Activated CD8-positive, alpha-beta memory T cell treated with anti-CD3 and anti-CD28 coated beads for 36 hours (primary cell): ENCODE data around the gene TLE1. TPM values are rescaled to one million over a fixed set of nuclear protein-coding genes. Genes with fewer than 3 reads are reported as not detected.

Source experiments
- CTCF ChIA-PET: fragments of 350-600 bp; sonication (Branson Sonifier 250); formaldehyde crosslinking; loops from one replicate; lab custom pipeline; 2021; ENCODE audit warnings: antibody characterized with exemption; lab: Charles Lee
- POLR2A ChIA-PET: fragments of 350-600 bp; sonication (Branson Sonifier 250); formaldehyde crosslinking; loops from one replicate; lab custom pipeline; 2021; ENCODE audit warnings: antibody characterized with exemption; lab: Charles Lee
- total RNA-seq, 2 experiments: library from RNA; stranded (reverse); gene quantifications; one replicate each; pipeline ENCODE4 v1.2.3, GENCODE V29; 2021

The TLE1 gene
- total RNA-seq, 2 experiments from 2014 or later = not detected

DNA sequence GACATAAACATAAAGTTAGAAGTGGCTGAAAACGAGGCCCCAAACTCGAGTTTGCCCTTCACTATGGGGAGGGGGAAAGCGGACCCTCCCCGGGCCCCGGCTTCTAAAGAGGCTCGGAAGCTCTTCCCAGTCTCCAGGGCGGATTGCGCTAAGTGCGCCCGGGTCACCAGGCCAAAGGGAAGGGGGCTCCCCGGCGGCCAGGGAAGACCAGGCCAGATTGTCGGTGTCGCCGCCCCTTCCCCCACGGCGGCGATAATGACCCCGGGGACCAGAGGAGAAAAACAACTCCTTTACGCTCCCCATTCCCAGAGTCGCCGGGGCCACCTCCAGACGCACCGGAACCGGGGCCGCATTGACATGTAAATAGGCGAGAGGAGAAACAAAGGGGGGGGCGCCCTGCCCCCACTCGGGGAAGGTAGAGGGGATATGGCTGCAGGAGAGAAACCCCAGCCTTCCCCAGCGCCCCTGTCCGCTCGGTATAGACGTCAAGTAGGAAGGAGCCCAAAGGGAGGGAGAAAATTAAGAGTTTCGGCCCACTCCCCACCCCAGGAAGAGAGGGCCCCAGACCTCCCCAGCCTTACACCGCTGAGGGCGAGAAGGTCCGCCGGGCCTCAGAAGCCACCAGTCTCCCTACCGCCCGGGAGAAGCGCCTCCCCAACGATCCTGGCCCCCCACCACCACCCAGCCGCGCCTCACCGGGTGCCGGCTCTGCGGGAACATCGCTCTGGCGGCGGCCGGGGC, 1.7 kb downstream of the TLE1 start:
- ChIA-PET POLR2A (no interaction called here), CTCF (no interaction called here)

- ChIA-PET CTCF (no interaction called here), POLR2A (no interaction called here)
Measured at GRCh38 chr9:81686614-81687520, 2.5 kb downstream of the TLE1 start.

GRCh38 chr9:81685763-81686613, 3.4 kb downstream of the TLE1 start:
- POLR2A ChIA-PET = no interaction called here
- CTCF ChIA-PET = no interaction called here

DNA sequence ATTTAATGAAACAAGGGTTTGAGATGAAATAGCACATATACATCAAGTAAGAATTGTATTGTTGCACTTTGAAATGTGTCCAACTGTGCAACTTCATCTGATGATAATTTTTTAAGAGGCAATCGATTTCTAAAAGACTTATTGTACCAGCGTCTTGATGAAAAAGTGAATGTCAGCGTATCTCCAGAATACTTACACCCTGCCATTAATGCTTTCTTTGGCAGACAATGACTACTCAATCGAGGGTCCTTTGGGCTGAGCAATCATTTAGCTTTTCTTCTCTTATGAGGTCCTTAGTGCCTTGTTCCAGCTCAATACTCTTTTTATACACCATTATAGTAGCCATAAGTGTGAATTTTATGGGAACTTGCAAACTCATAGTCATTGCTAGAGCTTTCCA, 4.7 kb downstream of the TLE1 start:
- POLR2A ChIA-PET = no interaction called here
- CTCF ChIA-PET = no interaction called here

- CTCF ChIA-PET = no interaction called here
- POLR2A ChIA-PET = no interaction called here
Measured at GRCh38 chr9:81683704-81684103, 5.6 kb downstream of the TLE1 start.

GRCh38 chr9:81683238-81683637, 6.1 kb downstream of the TLE1 start:
- ChIA-PET POLR2A (no interaction called here), CTCF (no interaction called here)

DNA sequence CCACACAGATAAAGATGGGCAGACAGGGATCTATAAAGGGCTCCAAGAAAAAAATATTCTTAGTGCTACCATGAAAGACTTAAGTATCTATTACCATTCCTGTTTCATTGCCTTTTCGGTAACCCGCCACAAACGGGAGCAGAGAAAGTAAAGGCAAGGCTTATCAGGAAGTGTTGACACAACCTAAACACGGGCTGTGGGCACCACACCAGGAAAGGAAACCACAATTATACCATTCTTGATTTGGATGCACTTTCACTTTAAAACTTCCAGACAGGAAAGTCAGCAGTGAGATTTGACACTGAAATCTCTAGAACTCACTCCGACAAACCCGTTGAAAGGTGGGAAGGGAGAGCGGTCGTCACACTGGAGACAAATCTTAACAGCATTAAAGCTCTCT, 6.5 kb downstream of the TLE1 start:
- ChIA-PET POLR2A (no interaction called here), CTCF (no interaction called here)

DNA sequence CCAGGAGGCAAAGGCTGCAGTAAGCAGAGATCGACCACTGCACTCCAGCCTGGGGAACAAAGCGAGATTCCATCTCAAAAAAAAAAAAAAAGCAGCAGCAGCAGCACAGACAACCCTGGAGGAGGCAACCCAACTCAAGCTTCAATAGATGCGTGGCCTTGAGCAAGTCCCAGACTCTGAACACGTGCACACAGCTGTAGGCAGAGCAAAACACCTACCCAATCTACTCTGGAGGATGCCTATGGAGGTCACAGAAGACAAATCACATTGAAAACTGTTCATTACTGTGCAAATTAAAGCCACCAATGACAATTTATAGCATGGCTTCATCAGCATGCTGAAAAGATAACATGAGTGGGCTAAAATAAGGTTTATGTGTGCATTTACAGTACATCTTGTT, 7.2 kb downstream of the TLE1 start:
- CTCF ChIA-PET = no interaction called here
- POLR2A ChIA-PET = no interaction called here

DNA sequence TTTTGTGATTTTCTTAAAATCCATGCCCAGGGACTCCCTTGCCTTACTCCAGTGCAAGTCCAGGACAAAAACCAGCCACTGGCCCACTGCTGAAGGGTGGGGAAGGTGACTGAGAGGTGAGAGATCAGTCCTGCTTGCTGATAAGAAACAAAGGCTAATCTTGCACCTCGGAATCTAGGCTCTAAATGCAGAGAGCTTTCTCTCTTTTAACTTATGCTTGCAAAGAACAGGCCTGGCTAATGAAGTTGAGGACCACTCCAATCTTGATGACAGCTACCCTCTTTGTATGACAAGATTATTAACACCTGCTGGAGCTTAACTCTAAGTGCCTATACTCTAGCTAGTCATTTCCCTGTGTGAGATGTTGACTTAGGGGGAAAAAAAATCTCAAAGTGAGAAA, 8.8 kb downstream of the TLE1 start:
- CTCF ChIA-PET = no interaction called here
- POLR2A ChIA-PET = no interaction called here

- ChIA-PET CTCF (no interaction called here), POLR2A (no interaction called here)
Measured at GRCh38 chr9:81680006-81680405, 9.3 kb downstream of the TLE1 start.

GRCh38 chr9:81678088-81678487, 11.3 kb downstream of the TLE1 start:
- ChIA-PET POLR2A (no interaction called here), CTCF (interaction anchor here (1.5 kb wide), 1 partner anchor 17 kb away, joined by 3 read pairs; no protein-coding TSS in a partner anchor)

- ChIA-PET CTCF (no interaction called here), POLR2A (no interaction called here)
Measured at GRCh38 chr9:81676395-81676794, 13.0 kb downstream of the TLE1 start.

GRCh38 chr9:81673310-81673709, 16.0 kb downstream of the TLE1 start:
- POLR2A ChIA-PET = no interaction called here
- CTCF ChIA-PET = no interaction called here

DNA sequence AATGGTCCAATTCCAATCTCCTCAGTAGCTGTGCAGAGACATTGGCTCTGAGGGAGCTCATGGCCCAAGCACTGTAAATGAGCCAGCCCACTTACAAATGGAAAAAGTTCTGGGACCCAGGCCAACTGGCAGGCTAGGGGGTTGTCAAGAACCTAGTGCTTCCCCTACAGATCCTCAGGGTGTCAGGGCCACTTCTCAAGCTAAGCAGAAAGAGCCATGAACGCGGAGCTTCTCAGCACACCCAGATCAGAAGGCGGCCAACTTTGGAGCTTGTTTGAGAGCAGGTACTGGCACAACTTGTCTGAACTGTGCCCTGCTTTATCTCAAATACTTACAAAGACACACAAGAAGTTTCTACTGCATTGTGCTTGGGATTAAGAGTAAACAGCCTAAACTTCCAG, 17.5 kb downstream of the TLE1 start:
- POLR2A ChIA-PET = no interaction called here

GRCh38 chr9:81669866-81670265, 19.5 kb downstream of the TLE1 start:
- ChIA-PET POLR2A (no interaction called here), CTCF (no interaction called here)

More for the DNA sequence above, 17.5 kb downstream of the TLE1 start:
- CTCF ChIA-PET = no interaction called here

DNA sequence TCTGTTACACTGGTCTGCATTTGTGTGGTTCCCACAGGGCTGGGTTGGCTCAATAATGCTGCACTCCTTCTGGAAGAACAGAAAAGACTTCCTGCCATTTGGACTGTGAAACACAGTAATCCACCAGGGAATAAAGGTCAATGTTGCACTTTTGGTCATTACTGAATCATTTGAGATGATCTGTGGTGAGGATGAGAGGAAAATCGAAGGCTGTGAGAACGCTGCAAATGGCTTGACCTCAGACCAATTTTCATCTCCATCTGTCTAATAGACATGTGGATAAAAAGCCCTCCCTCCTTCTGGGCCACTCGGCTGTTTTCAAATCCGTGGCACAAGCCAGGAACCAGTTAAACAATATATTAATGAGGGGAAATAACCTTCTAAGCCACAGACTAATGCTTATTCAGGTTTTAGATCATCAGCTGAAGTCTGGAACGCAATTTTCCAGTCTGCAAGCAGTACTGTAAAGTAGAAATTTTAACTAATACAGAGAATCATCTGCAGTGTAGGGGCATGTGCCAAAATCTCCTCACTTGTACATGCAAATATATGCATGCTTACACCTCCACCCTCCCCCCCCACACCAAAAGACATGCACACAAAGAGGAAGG, 20.2 kb downstream of the TLE1 start:
- POLR2A ChIA-PET = no interaction called here
- CTCF ChIA-PET = no interaction called here

GRCh38 chr9:81666123-81666522, 23.2 kb downstream of the TLE1 start:
- CTCF ChIA-PET = no interaction called here
- POLR2A ChIA-PET = no interaction called here

GRCh38 chr9:81665322-81665871, 23.9 kb downstream of the TLE1 start:
- ChIA-PET CTCF (no interaction called here), POLR2A (no interaction called here)

- ChIA-PET POLR2A (no interaction called here), CTCF (no interaction called here)
Measured at GRCh38 chr9:81664638-81665222, 24.6 kb downstream of the TLE1 start.
